Activated CD4-positive, alpha-beta T cell treated with anti-CD3 and anti-CD28 coated beads, Interleukin-2, amount 10 ng/mL, durations not matched to agents 24 days and 14 days (primary cell): ENCODE results near the gene C12orf60. TPM values are rescaled to one million over a fixed set of nuclear protein-coding genes. Genes with fewer than 3 reads are reported as not detected.
"Not testable (repeated sequence)": the region's sequence is repeated elsewhere in the genome, so short reads cannot be mapped to it uniquely, and the experiment has no call there.

Source experiments
- DNase-seq: peaks from one replicate; pipeline ENCODE4 v3.0.0; 2022
- H3K27ac Mint-ChIP-seq: one replicate; pipeline ENCODE4 v1.8.0; 2022; ENCODE audit warnings: mild to moderate bottlenecking, mixed read lengths
- H3K27me3 Mint-ChIP-seq: one replicate; pipeline ENCODE4 v1.8.0; 2022; ENCODE audit warnings: mixed read lengths
- H3K36me3 Mint-ChIP-seq: one replicate; pipeline ENCODE4 v1.8.0; 2022; ENCODE audit warnings: low read depth, mild to moderate bottlenecking, mixed read lengths
- H3K4me1 Mint-ChIP-seq: one replicate; pipeline ENCODE4 v1.8.0; 2021; ENCODE audit warnings: mixed read lengths
- H3K4me3 Mint-ChIP-seq: one replicate; pipeline ENCODE4 v1.8.0; 2022; ENCODE audit warnings: mild to moderate bottlenecking, moderate library complexity, mixed read lengths
- H3K9me3 Mint-ChIP-seq: one replicate; pipeline ENCODE4 v1.8.0; 2021; ENCODE audit warnings: mixed read lengths
- intact Hi-C: fragments of 100-400 bp; cut with micrococcal nuclease; formaldehyde crosslinking; loops from one replicate; pipeline ENCODE4 v1.15.1; 2023
- total RNA-seq: library from RNA; stranded (reverse); gene quantifications from 2 replicates; pipeline ENCODE4 v1.2.3, GENCODE V29; 2022

Gene C12orf60, protein sequence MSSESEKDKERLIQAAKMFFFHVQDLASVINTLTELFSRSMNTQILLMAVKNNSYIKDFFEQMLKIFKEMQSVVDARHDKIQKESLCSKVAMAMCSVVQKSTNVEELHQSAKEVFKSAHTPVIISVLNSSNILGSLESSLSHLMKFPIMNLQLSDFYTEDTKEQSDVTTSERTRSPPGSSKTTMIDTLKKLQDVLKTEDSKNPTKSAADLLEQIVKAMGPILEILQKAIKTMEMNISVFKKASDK
- 2.2 and 3.0 TPM in 2 replicates for total RNA-seq

DNA sequence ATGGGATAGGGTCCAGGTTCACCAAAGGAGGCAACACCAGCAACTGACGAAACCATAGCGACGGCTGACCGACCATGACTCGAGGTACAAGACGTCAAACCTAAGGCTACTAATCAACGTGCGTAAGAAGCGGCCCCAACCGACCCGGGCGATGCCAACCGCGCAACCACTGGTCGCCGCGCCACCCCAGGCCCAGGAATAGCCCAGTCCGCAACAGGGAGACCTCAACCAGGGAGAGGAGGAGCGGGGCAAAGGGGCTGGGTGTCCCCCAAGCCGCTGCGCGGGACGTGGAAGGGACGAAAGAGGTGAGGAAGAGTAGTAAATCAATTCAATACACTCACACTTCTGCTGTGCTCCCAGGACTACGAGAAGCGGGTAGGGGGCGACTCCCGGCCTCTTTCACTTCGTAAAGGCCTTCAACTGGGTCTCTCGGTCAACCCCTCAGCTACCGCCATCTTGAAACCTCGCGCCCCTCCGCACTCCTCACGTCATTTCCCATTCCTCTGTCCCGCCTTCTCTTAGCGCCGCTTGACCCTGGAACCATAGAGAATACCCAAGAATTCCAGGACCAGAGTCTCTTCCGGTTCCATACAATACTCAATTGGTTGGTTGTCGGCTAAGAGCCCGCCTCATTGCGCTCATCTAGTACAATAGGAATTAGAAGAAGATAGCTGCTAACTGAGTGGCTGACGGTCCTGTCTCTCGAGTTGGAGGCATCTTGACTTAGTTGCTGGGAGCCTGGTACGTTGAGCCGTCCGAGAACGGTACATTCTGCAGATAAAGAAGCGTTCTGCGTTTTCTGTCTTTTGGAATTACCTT is at the start of gene C12orf60, which contains the start of gene WBP11:
Gene C12orf60 (plus strand): TSS at position 660 of the 819 bp plus-strand sequence. CDS start 19,266 bp downstream, outside the sequence.
Gene WBP11 (minus strand): TSS at position 468 of the 819 bp plus-strand sequence. CDS start 2,095 bp downstream, outside the sequence.
- intact Hi-C loops = loop anchor here (1.0 to 5.0 kb wide), 3 partner anchors 29 to 1079 kb away; partner anchors contain the start of genes ARHGDIB and STRAP
- no peak within 1 kb of the TSS for H3K27ac Mint-ChIP-seq
- no peaks in the 10 kb centered on the region for H3K27me3 Mint-ChIP-seq
- H3K9me3 Mint-ChIP-seq = no peaks in the 10 kb centered on the region
- peak; percentile 96 for DNase-seq
- H3K4me1 Mint-ChIP-seq = peaks cover 22% of the 10 kb centered on the region
- H3K4me3 Mint-ChIP-seq = no peak within 1 kb of the TSS
- H3K36me3 Mint-ChIP-seq = peaks cover 21% of the 10 kb centered on the region

DNA sequence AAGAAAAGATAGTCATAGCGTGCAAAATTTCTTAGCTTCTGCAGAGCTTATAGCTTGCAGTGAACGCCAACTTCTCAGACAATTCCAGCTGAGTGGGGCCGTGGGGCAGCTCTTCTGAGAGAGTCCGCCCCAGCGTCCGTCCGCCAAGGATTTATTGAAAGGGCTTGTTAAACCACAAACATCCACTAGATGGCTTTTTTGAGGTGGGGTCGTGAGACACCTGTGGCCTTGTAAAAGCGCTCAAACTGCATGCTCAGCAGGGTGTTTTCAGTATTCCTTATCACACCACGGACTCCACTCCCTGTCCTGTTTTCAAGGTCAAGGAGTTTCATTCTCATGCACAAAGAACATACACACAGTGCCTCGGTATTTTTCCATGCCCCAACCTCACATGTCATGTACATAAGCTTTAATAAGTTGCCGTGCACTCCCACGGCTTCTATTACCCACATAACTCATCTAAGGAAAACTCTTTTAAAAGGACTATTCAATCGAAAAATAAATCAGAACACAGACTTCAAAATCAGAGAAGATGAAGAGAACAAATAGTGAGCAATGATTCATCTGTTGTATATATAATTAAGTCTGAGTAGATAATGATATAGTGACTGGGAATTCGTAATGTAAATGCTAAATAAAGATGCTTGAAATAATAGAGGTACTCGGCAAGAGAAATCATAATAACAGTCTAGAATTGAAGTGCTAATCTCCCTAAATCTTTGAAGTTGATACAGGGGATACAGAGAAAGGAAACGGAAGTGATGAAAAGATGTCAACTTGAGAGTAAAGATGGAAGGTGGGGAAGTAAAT is 46.9 kb upstream of the C12orf60 start:
- Mint-ChIP-seq H3K27me3 (no peaks in the 10 kb centered on the region), H3K4me3 (no peak overlapping the region), H3K36me3 (peaks cover 12% of the 10 kb centered on the region), H3K9me3 (no peaks in the 10 kb centered on the region), H3K27ac (no peak overlapping the region), H3K4me1 (peaks cover 10% of the 10 kb centered on the region)
- no peak for DNase-seq
- intact Hi-C loops = no loop called here

DNA sequence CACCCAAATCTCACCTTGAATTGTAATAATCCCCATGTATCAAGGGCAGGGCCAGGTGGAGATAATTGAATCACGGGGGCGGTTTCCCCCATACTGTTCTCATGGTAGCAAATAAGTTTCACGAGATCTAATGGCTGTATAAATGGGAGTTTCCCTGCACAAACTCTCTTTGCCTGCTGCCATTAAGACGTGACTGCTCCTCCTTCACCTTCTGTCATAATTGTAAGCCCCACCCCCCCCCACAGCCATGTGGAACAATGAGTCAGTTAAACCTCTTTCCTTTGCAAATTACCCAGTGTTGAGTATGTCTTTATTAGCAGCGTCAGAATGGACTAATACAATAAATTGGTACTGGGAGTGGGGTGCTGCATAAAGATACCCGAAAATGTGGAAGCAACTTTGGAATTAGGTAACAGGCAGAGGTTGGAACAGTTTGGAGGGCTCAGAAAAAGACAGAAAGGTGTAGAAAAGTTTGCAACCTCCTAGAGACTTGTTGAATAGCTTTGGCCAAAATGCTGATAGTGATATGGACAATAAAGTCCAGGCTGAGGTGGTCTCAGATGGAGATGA is 43.7 kb upstream of the C12orf60 start:
- H3K4me3 Mint-ChIP-seq, intact Hi-C loops, H3K9me3 Mint-ChIP-seq, H3K27me3 Mint-ChIP-seq, DNase-seq, H3K27ac Mint-ChIP-seq, H3K4me1 Mint-ChIP-seq: not testable (repeated sequence)
- peaks cover 28% of the 10 kb centered on the region for H3K36me3 Mint-ChIP-seq

DNA sequence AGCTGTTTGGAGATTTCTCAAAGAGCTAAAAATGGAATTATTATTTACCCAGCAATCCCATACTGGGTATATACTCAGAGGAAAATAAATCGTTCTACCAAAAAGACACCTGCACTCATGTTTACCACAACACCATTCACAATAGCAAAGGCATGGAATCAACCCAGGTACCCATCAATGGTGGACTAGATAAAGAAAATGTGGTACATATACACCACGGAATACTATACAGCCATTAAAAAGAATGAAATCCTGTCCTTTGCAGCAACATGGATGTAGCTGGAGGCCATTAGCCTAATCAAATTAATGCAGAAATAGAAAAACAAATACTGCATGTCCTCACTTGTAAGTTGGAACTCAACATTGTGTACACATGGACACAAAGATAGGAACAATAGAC is 38.1 kb upstream of the C12orf60 start:
- Mint-ChIP-seq H3K27me3 (no peaks in the 10 kb centered on the region), H3K4me3 (no peak overlapping the region), H3K4me1 (peaks cover 24% of the 10 kb centered on the region), H3K36me3 (peaks cover 63% of the 10 kb centered on the region), H3K27ac (no peak overlapping the region), H3K9me3 (peaks cover 21% of the 10 kb centered on the region)
- DNase-seq = no peak
- intact Hi-C loops = loop anchor here (5.0 kb wide), 1 partner anchor 528 kb away; no protein-coding TSS in a partner anchor

DNA sequence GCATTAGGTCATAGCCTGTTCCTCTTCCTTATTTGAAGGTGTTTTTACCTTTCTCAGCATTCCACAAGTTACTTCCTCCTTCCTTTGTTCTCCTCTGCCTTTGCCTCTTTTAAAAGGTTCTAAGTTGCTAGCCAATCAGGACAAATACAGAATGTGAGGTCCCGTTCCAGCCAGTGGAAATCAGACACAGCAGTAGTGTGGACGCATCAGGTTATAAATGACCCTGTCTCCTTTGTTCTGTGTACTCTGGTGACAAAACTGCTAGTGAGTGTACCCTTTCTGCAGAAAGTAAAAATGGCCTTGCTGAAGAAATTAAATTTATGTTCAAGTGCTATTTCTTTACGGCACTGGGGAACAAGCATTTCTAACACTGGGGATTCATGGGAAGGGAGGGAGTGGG is 37.5 kb upstream of the C12orf60 start:
- intact Hi-C loops = loop anchor here (5.0 kb wide), 1 partner anchor 529 kb away; no protein-coding TSS in a partner anchor
- not testable (repeated sequence) for H3K27me3 Mint-ChIP-seq, DNase-seq, H3K4me3 Mint-ChIP-seq, H3K27ac Mint-ChIP-seq
- Mint-ChIP-seq H3K36me3 (peaks cover 60% of the 10 kb centered on the region), H3K9me3 (peaks cover 21% of the 10 kb centered on the region), H3K4me1 (peaks cover 27% of the 10 kb centered on the region)

DNA sequence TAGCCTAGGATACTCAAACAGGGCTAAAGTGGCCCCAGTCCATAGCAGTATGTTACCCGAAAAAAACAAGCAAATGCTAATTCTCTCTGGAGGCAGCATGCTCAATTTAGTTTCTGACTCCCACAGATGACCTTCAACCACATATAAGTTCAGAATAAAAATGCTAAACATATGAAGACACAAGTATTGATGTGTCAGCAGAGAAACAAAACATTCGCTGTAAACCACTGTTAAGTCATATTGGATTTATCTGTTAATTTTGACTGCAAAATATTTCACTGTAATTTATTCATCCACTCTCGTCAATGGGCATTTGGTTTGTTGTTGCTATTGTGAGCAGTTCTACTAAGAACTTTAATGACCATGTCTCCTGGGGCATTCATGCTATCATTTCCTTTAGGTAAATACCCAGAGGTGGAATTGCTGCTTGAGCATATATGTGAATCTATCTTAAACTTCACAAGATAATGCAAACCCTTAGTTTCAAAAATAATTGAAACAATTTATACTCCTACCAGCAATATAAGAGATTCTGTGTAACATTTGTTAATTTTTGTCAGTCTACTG is 36.7 kb upstream of the C12orf60 start:
- peaks cover 19% of the 10 kb centered on the region for H3K9me3 Mint-ChIP-seq
- no peak overlapping the region for H3K4me3 Mint-ChIP-seq
- peaks cover 54% of the 10 kb centered on the region for H3K36me3 Mint-ChIP-seq
- peaks cover 32% of the 10 kb centered on the region for H3K4me1 Mint-ChIP-seq
- no peaks in the 10 kb centered on the region for H3K27me3 Mint-ChIP-seq
- intact Hi-C loops = loop anchor here (5.0 kb wide), 1 partner anchor 529 kb away; no protein-coding TSS in a partner anchor
- no peak overlapping the region for H3K27ac Mint-ChIP-seq
- no peak for DNase-seq

DNA sequence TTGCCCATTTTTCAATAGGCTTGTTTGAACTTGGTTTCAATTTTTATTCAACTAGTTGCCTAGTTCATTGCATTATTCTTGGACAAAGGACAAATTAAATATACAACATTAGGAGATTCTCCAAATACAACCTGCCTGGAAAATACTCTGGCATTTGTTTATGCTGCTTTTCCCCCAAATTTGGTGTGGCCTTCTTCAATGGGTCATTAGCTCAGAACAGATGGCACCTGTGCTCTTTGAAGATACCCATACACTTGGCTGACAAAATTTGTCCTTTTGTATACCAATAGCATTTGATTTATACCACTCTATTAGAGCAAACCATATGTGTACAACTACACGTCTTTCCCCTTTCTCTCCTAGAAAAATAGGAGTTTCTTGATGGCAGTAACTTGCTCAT is 35.9 kb upstream of the C12orf60 start:
- H3K9me3 Mint-ChIP-seq = peaks cover 15% of the 10 kb centered on the region
- intact Hi-C loops = loop anchor here (5.0 kb wide), 1 partner anchor 530 kb away; no protein-coding TSS in a partner anchor
- H3K4me1 Mint-ChIP-seq = peaks cover 37% of the 10 kb centered on the region
- peaks cover 46% of the 10 kb centered on the region for H3K36me3 Mint-ChIP-seq
- no peaks in the 10 kb centered on the region for H3K27me3 Mint-ChIP-seq
- DNase-seq = no peak
- H3K4me3 Mint-ChIP-seq = peak overlapping the region; percentile 23
- no peak overlapping the region for H3K27ac Mint-ChIP-seq

DNA sequence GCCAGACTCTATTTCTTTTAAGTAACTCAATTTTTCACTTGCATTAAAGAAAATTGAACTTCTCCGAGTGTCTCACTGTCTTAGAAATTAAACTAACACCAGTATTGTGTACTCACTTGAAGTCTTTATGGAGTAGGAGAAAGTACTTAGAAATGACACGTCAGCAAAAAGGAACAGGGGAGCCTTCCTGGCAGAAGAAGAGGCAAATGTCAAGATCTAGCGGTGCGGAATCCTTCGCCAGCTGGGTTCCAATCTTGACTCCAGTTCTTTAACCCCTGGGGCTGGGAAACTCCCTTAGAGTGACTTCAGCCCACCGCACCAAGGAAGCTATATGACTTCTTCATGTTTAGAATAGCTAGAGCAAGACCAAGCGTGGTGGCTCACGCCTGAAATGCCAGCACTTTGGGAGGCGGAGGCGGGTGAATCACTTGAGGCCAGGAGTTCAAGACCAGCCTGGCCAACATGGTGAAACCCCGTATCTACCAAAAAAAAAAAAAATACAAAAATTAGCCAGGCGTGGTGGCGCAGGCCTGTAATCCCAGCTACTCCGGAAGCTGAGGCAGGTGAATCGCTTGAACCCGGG is 34.6 kb upstream of the C12orf60 start:
- Mint-ChIP-seq H3K27ac (peak overlapping the region; percentile 99), H3K9me3 (peaks cover 15% of the 10 kb centered on the region), H3K4me3 (peak overlapping the region; percentile 96), H3K27me3 (no peaks in the 10 kb centered on the region), H3K36me3 (peaks cover 43% of the 10 kb centered on the region), H3K4me1 (peaks cover 44% of the 10 kb centered on the region)
- intact Hi-C loops = loop anchor here (1.0 to 5.0 kb wide), 2 partner anchors 46 to 532 kb away; no protein-coding TSS in a partner anchor
- DNase-seq = peak; percentile 75

DNA sequence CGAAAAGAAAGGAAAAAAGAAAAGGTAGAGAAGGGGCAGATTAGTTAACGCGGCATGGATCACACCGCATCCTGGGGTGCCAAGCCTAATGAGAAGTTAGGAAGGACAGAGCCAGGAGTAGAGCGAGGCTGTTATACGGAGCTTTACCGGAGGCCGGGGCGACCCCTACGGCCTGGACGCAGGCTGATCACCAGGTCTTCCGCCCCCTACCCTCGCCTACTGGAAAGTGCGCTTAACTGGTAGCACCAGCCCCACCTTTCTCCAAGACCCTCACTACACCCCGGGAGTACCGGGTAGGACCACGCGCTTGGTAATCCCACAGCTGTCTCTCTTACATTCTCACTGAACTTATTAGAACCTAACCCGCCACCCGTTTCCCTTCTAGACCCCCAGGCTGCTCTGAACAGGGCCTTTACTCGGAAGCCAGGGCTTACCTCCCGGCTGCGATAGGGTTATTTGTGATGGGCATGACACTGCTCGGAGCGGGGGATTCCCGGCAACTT is 34.0 kb upstream of the C12orf60 start:
- peaks cover 46% of the 10 kb centered on the region for H3K36me3 Mint-ChIP-seq
- peak overlapping the region; percentile 99 for H3K27ac Mint-ChIP-seq
- intact Hi-C loops = loop anchor here (1.0 to 5.0 kb wide), 2 partner anchors 46 to 532 kb away; no protein-coding TSS in a partner anchor
- peak overlapping the region; percentile 96 for H3K4me3 Mint-ChIP-seq
- H3K4me1 Mint-ChIP-seq = peaks cover 49% of the 10 kb centered on the region
- peaks cover 15% of the 10 kb centered on the region for H3K9me3 Mint-ChIP-seq
- DNase-seq = no peak
- H3K27me3 Mint-ChIP-seq = no peaks in the 10 kb centered on the region

DNA sequence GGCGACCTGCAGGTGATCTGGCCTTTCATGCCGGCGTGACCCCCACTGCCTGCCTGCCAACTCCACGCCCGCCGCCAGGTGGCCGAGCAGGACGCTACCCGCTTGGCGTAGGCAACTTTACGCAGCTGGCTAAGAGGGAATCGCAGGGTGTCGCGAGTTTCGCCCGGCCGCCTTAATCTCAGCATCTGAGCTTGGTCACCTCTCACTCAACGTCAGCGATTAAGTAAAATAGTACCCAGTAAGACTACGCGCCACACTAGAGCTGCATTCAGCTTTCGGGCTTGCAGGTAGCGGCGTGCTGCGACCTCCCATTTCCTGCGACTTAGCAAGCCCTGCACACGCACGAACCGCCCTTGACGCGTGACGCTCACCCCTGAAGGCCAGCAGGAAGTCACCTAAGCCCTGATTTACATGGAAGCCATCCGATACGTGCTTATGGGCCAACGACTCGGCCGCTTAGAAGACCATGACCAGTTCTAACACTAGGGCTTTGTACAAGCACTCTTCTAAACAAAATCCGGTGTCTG is 33.4 kb upstream of the C12orf60 start:
- Mint-ChIP-seq H3K27ac (peak overlapping the region; percentile 99), H3K4me1 (peaks cover 51% of the 10 kb centered on the region), H3K4me3 (peak overlapping the region; percentile 96), H3K27me3 (no peaks in the 10 kb centered on the region), H3K9me3 (peaks cover 15% of the 10 kb centered on the region), H3K36me3 (peaks cover 46% of the 10 kb centered on the region)
- peak; percentile 95 for DNase-seq
- intact Hi-C loops = loop anchor here (1.0 to 10.0 kb wide), 9 partner anchors 47 to 1113 kb away; partner anchors contain the start of genes ARHGDIB and STRAP

DNA sequence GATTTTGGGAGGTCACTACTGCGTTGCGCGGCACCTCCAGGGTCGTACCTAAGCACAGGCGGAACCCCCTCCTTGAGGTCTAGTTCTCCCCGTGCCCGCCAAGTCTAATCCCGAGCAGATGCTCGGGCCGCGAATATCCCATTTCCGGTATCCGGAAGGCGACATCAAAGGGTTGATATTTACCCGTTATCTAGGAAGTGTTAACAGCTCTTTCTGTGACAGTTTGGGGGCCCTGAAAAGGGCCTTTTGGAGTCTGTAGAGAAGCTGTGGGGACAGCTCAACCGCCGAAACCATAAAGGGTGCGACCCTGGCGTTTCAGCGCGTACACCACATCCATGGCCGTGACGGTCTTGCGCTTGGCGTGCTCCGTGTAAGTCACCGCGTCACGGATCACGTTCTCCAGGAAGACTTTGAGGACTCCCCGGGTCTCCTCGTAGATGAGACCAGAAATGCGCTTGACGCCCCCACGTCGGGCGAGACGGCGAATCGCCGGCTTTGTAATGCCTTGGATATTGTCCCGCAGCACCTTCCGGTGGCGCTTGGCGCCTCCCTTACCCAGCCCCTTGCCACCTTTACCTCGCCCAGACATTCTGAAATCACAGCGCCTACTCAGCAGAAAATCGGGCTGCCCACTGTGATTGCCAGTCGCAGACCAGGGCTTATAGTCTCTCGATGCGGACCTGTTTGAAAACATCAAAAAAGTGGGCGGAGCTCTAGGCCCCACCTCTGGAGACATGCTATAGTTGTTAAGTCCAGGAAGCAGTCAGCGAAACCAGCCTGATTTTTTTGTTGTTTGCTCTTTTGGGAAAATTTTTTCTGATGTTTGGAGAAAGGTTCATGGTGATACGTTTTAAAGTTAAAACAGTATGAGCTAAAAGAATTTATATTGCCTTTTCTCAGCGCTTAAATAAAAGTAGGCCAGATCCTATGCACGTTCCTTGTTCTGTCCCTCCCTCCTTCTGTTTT is 32.7 kb upstream of the C12orf60 start:
- H3K4me1 Mint-ChIP-seq = peaks cover 57% of the 10 kb centered on the region
- H3K36me3 Mint-ChIP-seq = peaks cover 41% of the 10 kb centered on the region
- DNase-seq = peak; percentile 99
- peaks cover 12% of the 10 kb centered on the region for H3K9me3 Mint-ChIP-seq
- intact Hi-C loops = loop anchor here (1.0 to 10.0 kb wide), 9 partner anchors 190 to 1112 kb away; partner anchors contain the start of genes ARHGDIB and STRAP
- H3K4me3 Mint-ChIP-seq = peak overlapping the region; percentile 96
- peak overlapping the region; percentile 99 for H3K27ac Mint-ChIP-seq
- H3K27me3 Mint-ChIP-seq = no peaks in the 10 kb centered on the region
